DMS53 treated with DMSO at 0.1 percent for 48 hours (cell line): ENCODE data around the gene ECSCR.
"Not testable (repeated sequence)": the region's sequence is repeated elsewhere in the genome, so short reads cannot be mapped to it uniquely, and the experiment has no call there.

Experiments
- DNase-seq: peaks from one replicate; lab custom pipeline; 2025; ENCODE audit not compliant: unreplicated experiment; lab: John Stamatoyannopoulos, UW

Gene ECSCR

DNA sequence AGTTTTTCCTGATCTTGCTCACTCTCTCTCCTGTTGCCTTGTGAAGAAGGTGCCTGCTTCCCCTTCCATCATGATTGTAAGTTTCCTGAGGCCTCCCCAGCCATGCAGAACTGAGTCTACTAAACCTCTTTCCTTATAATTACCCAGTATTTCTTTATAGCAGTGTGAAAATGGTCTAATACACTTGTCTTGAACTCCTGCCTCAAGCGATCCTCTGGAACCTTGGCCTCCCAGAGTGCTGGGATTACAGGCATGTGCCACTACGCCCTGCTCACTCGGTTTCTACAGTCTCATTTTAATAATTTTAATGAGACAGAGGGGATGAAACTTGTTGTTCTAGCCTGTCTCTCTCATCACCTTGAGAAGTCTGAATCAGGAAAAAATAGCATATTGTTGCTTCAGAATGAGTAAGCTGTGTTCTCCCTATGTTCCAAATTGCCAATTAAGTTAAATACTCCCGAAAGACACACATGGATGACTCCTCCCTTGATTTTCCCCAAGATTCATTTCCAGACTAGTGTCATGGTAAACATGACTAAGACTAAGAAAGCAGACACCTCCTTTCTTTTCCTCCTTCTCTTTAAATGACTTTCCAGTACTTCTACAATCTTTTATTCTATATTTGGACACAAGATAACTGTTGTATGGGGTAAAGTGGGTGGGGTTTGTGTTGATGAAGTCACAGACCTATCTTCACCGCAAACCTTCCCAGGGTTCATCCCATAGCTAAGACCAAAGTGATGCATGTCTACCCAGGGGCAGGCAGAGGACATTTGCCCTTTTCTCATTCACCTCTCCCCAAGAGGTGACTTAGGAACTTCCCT is 15.4 kb downstream of the ECSCR start:
- no peak for DNase-seq

- DNase-seq, result no peak
Observed at GRCh38 chr5:139445325-139446170, 17.0 kb downstream of the ECSCR start.

DNA sequence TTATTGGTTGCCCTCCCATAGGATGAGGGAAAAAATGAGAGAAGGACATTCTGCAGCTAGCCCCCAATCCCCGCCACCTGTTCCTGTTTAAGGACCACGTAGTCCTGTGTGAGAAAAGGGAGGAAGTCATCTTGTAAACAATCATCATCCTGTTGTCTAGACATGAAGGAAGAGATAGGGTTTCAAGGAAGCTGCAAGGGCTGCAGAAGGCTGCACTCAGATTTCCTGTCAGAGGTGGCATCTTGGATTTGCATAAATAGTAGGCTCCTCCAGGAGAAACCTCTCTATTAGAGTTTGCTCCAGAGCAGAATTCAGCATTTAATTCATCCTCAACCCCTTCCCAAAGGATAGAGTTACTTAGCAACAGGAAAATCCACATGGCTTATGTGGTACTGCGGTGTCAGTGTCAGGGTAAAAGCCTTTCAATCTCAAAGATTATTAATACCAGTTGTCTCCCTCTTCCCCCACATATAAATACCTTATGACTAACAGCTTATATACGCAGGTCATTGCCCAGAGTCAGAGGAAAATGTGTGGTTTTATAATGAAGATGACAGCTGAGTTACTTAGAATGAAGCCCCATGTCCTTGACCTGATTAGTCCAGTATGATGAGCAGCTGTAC is 18.6 kb downstream of the ECSCR start:
- DNase-seq, result no peak

DNA sequence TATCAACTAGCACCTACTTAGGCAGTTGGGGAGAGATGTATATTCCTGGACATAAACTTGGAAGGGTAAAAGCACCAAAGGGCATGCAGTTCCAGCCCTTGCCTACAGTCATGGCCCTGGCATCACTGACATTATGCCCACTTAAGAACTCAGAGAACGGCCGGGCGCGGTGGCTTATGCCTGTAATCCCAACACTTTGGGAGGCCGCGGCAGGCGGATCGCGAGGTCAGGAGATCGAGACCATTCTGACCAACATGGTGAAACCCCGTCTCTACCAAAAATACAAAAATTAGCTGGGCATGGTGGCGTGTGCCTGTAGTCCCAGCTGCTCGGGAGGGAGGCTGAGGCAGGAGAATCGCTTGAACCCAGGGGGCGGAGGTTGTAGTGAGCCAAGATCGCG is 22.1 kb downstream of the ECSCR start:
- not testable (repeated sequence) for DNase-seq

DNA sequence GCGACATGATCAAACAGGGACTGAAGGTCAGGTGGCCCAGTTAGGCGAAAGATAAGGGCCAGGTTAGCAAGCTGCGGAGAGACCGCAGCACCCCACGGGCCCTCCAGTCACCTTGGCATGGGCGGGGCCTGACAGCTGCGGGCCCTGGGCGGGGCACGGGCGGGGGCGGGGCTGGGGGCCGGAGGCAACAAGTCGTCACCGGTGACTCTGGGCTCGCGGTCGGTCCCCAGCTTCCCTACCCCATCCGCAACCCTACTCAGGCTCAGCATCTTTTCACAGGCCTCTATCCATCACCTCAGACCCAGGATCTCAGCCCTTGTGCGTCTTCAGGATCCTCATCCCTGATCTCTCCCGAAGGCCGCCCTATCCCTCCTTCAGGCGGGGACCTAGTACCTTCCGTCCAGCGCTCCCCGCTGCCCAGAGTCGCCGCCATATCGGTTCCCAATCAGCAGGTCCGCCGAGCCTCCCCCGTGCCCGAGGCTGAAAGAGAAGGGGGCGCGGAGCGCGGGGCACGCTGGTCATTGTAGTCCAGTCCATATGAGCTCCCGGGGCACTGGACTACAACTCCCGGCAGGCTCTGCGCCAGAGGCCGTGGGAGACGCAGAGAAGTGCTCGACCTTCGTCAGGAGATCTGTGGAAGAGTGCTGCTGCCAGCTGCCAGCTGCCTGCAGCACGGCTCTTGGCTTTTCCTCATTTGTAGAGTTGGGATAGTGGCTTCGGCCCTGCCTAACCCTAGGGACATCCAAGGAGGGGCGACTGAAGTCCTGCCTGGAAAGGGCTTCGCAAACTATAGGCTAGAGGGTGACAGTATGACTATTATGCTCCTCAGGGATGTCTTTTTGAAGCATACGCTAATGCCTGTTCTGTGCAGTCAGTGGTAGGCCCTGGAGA is 23.3 kb downstream of the ECSCR start, which contains the start of gene DNAJC18:
Gene DNAJC18 (minus strand): TSS at position 513 of the 891 bp plus-strand sequence. CDS start 80 bp downstream, at position 433.
- DNase-seq, result peak; percentile 85

DNA sequence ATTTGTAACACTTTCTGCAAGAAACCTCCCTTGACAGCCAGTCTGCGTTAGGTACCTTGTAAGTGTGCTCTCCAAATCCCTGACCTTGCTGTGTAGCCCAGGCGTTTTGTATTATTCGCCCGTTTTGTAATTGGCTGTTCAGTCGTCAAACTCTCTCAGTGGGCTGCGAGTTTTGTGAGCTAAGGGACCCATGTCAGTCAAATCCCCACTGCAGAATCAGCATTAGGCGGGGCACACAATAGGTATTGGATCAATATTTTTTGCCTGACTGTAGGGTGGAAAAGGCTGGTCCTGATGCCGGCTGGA is 23.9 kb downstream of the ECSCR start:
- DNase-seq, result no peak

DNA sequence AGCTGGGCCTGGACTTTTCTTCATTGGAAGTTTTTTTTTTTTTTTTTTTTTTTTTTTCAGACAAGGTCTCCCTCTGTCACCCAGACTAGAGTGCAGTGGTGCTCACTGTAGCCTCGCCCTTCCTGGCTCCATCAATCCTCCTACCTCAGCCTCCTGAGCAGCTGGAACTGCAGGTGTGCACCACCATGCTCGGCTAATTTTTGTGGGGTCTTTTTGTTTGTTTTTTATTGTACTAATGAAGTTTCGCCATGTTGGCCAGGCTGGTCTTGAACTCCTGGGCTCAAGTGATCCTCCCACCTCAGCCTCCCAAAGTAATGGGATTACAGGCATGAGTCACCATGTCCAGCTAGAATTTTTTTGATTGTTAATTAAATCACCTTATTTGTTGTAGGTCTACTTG is 26.9 kb downstream of the ECSCR start:
- no peak for DNase-seq

GRCh38 chr5:139431706-139432105 is 30.8 kb downstream of the ECSCR start:
- DNase-seq, result no peak

- DNase-seq, result no peak
Observed at GRCh38 chr5:139430015-139430414, 32.5 kb downstream of the ECSCR start.

DNA sequence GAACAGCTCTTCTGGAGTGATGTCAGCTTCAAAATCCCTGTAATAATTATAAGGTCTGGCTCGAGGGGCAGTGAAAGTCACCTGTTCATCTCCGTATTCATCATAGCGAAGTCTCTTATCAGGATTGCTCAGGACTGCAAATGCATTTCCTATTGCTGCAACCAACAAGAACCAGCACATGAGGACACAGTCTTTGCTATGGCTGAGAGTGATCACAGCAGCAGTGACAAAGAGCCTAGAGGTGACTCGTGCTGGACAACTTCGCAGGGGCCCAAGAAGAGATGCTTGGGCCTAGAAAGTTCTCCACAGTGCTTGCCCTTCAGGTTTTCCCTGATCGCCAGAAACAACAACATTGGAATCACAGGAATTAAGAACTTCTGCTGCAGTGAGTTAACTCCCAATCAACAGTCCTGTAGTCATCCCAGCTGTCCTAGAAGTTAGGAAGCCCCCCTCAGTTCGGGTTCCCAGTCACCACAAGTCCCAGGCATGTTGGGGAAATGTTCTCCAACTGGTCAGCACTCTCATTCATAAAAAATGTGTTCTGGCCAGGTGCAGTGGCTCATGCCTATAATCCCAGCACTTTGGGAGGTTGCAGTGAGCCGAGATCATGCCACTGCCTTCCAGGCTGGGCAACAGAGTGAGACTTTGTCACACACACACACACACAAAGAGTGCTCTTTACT is 36.2 kb downstream of the ECSCR start:
- no peak for DNase-seq

GRCh38 chr5:139425497-139425896 is 37.0 kb downstream of the ECSCR start:
- no peak for DNase-seq

DNA sequence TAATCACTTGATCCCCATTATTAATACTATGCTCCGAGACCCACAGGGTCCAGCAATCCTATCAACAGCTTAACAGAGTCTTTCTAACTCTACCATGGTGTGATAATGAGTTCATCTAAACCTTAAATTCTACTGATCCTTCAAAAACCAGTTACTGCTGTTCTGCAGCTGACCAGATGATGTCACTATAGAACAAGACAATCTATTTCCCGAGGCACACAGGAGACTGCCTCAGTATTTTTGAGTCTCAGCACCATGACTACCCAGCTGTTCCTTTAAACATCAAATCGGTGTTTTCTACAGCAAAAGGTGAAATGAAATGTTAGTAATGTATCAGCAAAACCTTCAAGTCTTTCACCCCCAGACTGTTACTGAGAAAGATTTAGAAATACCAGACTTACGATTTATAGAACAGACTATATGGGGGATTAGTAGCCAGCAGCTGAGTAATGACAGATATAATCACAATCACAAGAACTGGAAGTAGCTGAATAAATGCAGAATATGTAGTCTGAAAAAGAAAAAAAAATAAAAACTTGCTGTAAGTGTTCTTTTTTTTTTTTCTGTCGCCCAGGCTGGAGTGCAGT is 40.1 kb downstream of the ECSCR start:
- DNase-seq, result peak; percentile 58

GRCh38 chr5:139419226-139420192 is 43.0 kb downstream of the ECSCR start:
- no peak for DNase-seq

DNA sequence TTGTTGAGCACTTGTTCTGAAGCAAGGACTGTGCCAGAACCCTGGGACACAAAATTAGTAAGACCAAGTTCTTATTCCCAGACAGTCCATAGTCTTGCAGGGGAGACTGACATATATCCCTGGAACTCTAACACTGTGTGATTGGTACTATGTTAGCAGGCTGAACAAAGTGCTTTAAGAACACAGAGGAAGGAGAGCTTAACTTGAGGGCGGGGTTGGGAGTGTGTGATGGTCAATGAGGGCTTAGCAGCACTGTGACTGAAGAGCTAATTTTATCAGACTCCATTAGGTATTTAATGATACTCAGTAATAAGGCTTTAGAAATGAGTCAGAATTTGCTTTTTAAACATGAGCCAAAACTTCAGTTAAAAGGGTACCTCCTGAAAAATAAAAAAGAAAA is 43.8 kb downstream of the ECSCR start:
- no peak for DNase-seq

DNA sequence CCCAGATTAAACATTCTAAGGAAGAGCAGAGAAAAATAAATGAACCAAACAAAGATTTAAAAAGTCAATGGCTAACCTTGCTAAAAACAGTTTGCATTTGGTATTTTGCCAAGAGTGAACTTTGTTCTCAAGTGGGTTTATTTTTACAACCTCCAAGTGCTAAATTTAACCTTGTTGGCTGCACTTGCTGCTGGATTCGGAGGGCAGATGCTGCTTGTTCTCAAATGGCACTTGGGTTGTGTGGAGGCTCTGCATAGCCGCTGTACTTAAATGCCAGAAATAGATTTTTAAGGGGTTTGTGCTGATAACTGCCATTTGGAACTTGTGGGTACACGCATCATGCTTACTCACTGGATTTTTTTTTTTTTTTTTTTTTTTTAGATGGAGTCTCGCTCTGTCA is 45.3 kb downstream of the ECSCR start:
- DNase-seq, result no peak

DNA sequence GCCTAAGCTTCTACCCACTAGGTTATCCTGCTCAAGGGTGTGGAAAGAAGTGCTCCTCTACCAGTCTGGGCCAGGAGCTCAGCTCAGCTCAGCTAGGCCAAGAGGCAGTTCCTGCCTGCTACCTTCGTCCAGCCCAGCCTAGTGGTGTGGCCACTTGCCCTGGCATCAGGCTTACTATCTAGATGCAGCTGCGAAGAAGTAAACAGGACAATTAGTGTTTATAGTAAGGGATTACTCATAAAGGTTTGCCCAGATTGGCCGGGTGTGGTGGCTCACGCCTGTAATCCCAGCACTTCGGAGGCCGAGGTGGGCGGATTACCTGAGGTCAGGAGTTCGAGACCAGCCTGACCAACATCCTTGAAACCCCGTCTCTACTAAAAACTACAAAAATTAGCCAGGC is 45.9 kb downstream of the ECSCR start:
- DNase-seq, result no peak

- no peak for DNase-seq
Observed at GRCh38 chr5:139415869-139416268, 46.7 kb downstream of the ECSCR start.

GRCh38 chr5:139415221-139415861 is 47.2 kb downstream of the ECSCR start:
- no peak for DNase-seq
